ENCODE results near the gene TUBGCP6. TPM values are rescaled to one million over a fixed set of nuclear protein-coding genes. Genes with fewer than 3 reads are reported as not detected.

The TUBGCP6 gene
- total RNA-seq, 4 donors from 2014 or later = 43.8 to 110 (median 73.1) TPM

DNA sequence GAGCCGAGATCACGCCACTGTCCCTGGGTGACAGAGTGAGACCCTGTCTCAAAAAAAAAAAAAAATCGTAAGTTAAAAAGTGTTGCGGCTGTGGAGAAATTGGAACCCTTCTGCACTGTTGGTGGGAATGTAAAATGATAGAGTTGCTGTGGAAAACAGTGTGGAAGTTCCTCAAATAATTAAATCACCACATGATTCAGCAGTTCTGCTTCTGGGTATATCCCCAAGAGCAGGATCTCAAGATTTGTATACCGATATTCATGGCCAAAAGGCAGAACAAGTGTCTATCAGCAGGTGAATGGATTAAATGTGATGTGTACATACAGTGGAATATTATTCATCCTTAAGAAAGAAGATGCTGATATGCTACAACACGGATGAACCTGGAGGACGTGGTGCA lies 40.3 kb downstream of the TUBGCP6 start:
- Histone ChIP-seq H3K9me3 (no peaks in the 10 kb centered on the region), H3K4me3 (no peak overlapping the region), H3K27ac (no peak overlapping the region), H3K36me3 (peaks cover 0 to 4% (median 0%) of the 10 kb centered on the region in 4 donors), H3K4me1 (peaks cover 15 to 26% (median 17%) of the 10 kb centered on the region in 4 donors), H3K27me3 (no peaks in the 10 kb centered on the region)
- DNase-seq = no peak
- WGBS, 2 donors (ENCODE audit: low coverage in 1 of 2) = 92 to 98% methylated on average over 5 to 7 of the region's 7 CpGs
- in situ Hi-C loops (cut with MboI; ENCODE audit: low pct_ligation_motif_present in 1 of 4, low pct_unique_long_range_greater_than_20kb in 1 of 4, low sequenced_read_pairs in 3 of 4) = loop anchor here in 1 of 4 donors (10.0 kb wide), 1 partner anchor 60 kb away; no protein-coding TSS in a partner anchor
- intact Hi-C loops (cut with DNase I; ENCODE audit: low total_unique reads) = no loop called here
- TF ChIP-seq POLR2AphosphoS5 (IDR thresholded peaks at IDR 0.05) (no peak), EP300 (IDR thresholded peaks at IDR 0.05; ENCODE audit: low read depth) (no peak), POLR2A (IDR thresholded peaks at IDR 0.05) (no peak)
- TF ChIP-seq, protein P1, sequence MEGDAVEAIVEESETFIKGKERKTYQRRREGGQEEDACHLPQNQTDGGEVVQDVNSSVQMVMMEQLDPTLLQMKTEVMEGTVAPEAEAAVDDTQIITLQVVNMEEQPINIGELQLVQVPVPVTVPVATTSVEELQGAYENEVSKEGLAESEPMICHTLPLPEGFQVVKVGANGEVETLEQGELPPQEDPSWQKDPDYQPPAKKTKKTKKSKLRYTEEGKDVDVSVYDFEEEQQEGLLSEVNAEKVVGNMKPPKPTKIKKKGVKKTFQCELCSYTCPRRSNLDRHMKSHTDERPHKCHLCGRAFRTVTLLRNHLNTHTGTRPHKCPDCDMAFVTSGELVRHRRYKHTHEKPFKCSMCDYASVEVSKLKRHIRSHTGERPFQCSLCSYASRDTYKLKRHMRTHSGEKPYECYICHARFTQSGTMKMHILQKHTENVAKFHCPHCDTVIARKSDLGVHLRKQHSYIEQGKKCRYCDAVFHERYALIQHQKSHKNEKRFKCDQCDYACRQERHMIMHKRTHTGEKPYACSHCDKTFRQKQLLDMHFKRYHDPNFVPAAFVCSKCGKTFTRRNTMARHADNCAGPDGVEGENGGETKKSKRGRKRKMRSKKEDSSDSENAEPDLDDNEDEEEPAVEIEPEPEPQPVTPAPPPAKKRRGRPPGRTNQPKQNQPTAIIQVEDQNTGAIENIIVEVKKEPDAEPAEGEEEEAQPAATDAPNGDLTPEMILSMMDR (IDR thresholded peaks at IDR 0.05) = no peak

DNA sequence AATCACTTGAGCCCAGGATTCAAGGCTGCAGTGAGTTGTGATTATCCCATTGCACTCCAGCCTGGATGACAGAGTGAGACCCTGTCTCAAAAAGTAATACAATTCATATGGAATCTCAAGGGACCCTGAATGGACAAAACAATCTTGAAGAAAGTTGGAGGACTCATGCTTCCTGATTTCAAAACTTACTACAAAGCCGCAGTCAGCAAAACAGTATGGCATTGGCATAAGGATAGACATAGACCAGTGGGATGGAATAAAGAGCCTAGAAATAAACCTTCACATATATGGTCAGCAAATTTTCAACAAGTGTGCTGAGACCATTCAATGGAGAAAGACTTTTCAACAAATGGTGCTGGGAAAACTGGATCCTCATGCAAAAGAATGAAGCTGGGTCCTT lies 41.5 kb downstream of the TUBGCP6 start:
- intact Hi-C loops (cut with DNase I; ENCODE audit: low total_unique reads) = no loop called here
- Histone ChIP-seq H3K27ac (no peak overlapping the region), H3K4me1 (peaks cover 16 to 28% (median 19%) of the 10 kb centered on the region in 4 donors), H3K36me3 (peaks cover 0 to 4% (median 0%) of the 10 kb centered on the region in 4 donors), H3K27me3 (no peaks in the 10 kb centered on the region), H3K4me3 (no peak overlapping the region), H3K9me3 (no peaks in the 10 kb centered on the region)
- DNase-seq = no peak
- no peak for TF ChIP-seq POLR2A (IDR thresholded peaks at IDR 0.05)
- TF ChIP-seq, protein P1 (IDR thresholded peaks at IDR 0.05) = no peak
- TF ChIP-seq POLR2AphosphoS5 (IDR thresholded peaks at IDR 0.05) = no peak
- TF ChIP-seq EP300 (IDR thresholded peaks at IDR 0.05; ENCODE audit: low read depth) = no peak
- in situ Hi-C loops (cut with MboI; ENCODE audit: low pct_ligation_motif_present in 1 of 4, low pct_unique_long_range_greater_than_20kb in 1 of 4, low sequenced_read_pairs in 3 of 4) = loop anchor here in 1 of 4 donors (10.0 kb wide), 1 partner anchor 58 kb away; no protein-coding TSS in a partner anchor
- WGBS, 2 donors (ENCODE audit: low coverage in 1 of 2) = 90 to 93% methylated on average over 1 of the region's 1 CpG

DNA sequence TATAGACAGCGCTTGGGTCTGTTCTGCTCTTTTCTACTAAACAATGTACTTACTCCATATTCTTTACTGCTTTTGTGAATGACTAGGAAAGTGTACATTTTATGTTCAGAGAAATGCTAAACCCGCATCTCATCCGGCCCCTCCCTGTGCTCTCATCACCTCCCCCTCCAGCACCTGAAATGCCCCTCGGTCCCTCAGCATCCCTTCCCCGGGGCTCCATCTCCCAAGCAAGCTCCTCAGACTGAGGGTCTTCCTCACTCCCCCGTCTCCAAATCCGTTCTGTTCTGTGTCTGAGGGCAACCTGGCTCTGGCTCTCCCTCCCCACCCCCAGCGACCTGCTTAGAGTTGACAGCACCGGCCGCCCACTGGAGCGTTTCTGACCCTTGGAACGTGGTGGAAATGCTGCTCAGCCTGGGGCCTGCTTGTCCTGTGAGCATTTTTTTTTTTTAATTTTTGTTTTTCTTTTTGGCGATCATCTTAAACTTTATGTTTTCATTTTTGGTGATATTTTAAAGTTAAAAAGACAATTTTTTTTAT lies 42.6 kb downstream of the TUBGCP6 start:
- in situ Hi-C loops (cut with MboI; ENCODE audit: low pct_ligation_motif_present in 1 of 4, low pct_unique_long_range_greater_than_20kb in 1 of 4, low sequenced_read_pairs in 3 of 4) (loop anchor here in 1 of 4 donors (10.0 kb wide), 1 partner anchor 57 kb away; no protein-coding TSS in a partner anchor), intact Hi-C loops (cut with DNase I; ENCODE audit: low total_unique reads) (no loop called here)
- no peak for DNase-seq
- H3K27ac ChIP-seq = no peak overlapping the region
- no peaks in the 10 kb centered on the region for H3K27me3 ChIP-seq
- TF ChIP-seq POLR2A (IDR thresholded peaks at IDR 0.05) (no peak), EP300 (IDR thresholded peaks at IDR 0.05; ENCODE audit: low read depth) (no peak), POLR2AphosphoS5 (IDR thresholded peaks at IDR 0.05) (no peak)
- TF ChIP-seq, protein P1 (IDR thresholded peaks at IDR 0.05) = no peak
- H3K9me3 ChIP-seq = no peaks in the 10 kb centered on the region
- H3K4me3 ChIP-seq = peak overlapping the region in 3 of 4 donors; percentile 83 to 95 (median 93)
- peaks cover 16 to 28% (median 19%) of the 10 kb centered on the region in 4 donors for H3K4me1 ChIP-seq
- H3K36me3 ChIP-seq = peaks cover 0 to 1% (median 0%) of the 10 kb centered on the region in 4 donors
- 68 to 77% methylated on average over 10 to 13 of the region's 13 CpGs for WGBS, 2 donors (ENCODE audit: low coverage in 1 of 2)

DNA sequence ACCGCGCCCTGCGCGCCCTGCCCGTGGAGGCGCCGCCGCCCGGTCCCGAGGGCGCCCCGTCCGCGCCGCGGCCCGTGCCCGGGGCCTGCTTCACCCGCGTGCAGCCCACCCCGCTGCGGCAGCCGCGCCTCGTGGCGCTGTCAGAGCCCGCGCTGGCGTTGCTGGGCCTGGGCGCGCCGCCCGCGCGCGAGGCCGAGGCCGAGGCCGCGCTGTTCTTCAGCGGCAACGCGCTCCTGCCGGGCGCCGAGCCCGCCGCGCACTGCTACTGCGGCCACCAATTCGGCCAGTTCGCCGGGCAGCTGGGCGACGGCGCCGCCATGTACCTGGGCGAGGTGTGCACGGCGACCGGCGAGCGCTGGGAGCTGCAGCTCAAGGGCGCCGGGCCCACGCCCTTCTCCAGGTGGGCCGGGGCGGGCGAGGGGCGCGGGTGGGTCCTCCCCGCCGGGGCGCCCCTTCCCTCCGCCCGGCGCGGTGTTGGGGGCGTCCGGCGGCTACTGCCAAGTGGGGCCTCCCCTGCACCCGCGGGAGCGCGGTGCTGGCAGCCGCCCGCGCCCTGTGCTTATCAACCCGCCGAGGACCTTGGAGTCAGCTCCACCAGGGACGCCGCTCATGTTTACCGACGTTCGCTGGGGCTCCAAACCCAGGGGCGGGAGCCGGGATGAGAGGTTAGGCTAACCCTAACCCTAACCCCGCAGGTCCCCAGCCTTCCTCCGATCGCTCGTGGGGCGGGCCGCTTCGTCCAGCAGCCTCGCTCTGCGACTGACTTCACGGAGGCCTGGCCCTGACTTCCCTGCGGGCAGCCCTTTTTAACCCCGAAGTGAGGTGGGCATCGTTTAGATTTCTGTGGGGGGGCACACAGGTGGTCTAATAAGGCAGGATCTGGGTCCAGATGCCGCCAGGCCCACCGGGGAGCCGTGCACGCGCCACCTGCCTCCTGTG lies 43.4 kb downstream of the TUBGCP6 start:
- TF ChIP-seq EP300 (IDR thresholded peaks at IDR 0.05; ENCODE audit: low read depth) (no peak), POLR2AphosphoS5 (IDR thresholded peaks at IDR 0.05) (no peak), POLR2A (IDR thresholded peaks at IDR 0.05) (no peak)
- TF ChIP-seq, protein P1 (IDR thresholded peaks at IDR 0.05) = no peak
- Histone ChIP-seq H3K27ac (peak overlapping the region; percentile 81 to 88 (median 86)), H3K36me3 (no peaks in the 10 kb centered on the region), H3K4me1 (peaks cover 16 to 24% (median 19%) of the 10 kb centered on the region in 4 donors), H3K9me3 (no peaks in the 10 kb centered on the region), H3K4me3 (peak overlapping the region; percentile 62 to 95 (median 88)), H3K27me3 (no peaks in the 10 kb centered on the region)
- no peak for DNase-seq
- intact Hi-C loops (cut with DNase I; ENCODE audit: low total_unique reads) (no loop called here), in situ Hi-C loops (cut with MboI; ENCODE audit: low pct_ligation_motif_present in 1 of 4, low pct_unique_long_range_greater_than_20kb in 1 of 4, low sequenced_read_pairs in 3 of 4) (loop anchor here in 1 of 4 donors (10.0 kb wide), 1 partner anchor 57 kb away; no protein-coding TSS in a partner anchor)
- WGBS, 2 donors (ENCODE audit: low coverage in 1 of 2) = 4% methylated on average over 31 of the region's 115 CpGs; no CpG with 5 or more reads in 1 of the 2 donors

All from transverse colon (tissue), 4 donors.